Coronary artery (tissue), 2 donors: Measurements from ENCODE around the gene CHST11.
A peak's percentile ranks its signal among the peaks of the same experiment; 100 is the strongest.

Source experiments
- DNase-seq: peaks from one replicate; pipeline ENCODE4 v3.0.0-alpha.2; 2017; ENCODE audit warnings: low spot score
- H3K27ac ChIP-seq, 2 donors: fragments of 200-600 bp; sonication (generic); one replicate each; pipeline ENCODE4 v1.5.1; 2016 to 2019
- H3K4me3 ChIP-seq: fragments of 200-600 bp; sonication (generic); 2 replicates; pipeline ENCODE4 v1.5.1; 2016; ENCODE audit warnings: mild to moderate bottlenecking, moderate library complexity
- TF ChIP-seq, protein P1 (sequence below): fragments of 200-600 bp; sonication (generic); IDR thresholded peaks from one replicate; pipeline ENCODE4 v1.5.1; 2019; ENCODE audit warnings: antibody characterized with exemption

Gene CHST11

GRCh38 chr12:104456417-104456949 lies at the start of gene CHST11:
Gene CHST11, plus strand, starts transcription at chr12:104456948.
- Histone ChIP-seq H3K27ac (peak within 1 kb of the TSS; percentile 91 to 94), H3K4me3 (peak within 1 kb of the TSS; percentile 90)
- TF ChIP-seq, protein P1, sequence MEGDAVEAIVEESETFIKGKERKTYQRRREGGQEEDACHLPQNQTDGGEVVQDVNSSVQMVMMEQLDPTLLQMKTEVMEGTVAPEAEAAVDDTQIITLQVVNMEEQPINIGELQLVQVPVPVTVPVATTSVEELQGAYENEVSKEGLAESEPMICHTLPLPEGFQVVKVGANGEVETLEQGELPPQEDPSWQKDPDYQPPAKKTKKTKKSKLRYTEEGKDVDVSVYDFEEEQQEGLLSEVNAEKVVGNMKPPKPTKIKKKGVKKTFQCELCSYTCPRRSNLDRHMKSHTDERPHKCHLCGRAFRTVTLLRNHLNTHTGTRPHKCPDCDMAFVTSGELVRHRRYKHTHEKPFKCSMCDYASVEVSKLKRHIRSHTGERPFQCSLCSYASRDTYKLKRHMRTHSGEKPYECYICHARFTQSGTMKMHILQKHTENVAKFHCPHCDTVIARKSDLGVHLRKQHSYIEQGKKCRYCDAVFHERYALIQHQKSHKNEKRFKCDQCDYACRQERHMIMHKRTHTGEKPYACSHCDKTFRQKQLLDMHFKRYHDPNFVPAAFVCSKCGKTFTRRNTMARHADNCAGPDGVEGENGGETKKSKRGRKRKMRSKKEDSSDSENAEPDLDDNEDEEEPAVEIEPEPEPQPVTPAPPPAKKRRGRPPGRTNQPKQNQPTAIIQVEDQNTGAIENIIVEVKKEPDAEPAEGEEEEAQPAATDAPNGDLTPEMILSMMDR = peak; percentile 26
- peak; percentile 92 for DNase-seq

DNA sequence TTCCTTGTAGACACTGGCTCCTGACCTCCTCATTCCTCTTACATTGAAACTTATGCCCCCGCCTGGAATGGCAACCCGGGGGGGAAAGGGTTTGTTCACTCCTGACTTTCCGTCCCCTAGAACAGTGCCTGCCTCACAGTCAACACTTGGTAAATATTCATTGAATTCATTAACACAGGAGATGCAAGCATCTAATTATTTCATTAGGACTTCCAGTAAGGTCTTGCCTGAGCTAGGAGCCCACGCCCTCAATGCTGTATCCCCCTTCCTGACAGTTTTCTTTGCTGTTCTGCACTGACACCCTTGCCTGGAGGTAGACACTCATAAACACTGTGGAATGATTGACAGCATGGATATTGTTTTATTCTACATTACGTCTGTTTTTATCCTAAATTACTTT lies 49.3 kb upstream of the CHST11 start:
- H3K27ac ChIP-seq = no peak overlapping the region
- H3K4me3 ChIP-seq = no peak overlapping the region
- DNase-seq = no peak
- TF ChIP-seq, protein P1 = no peak

DNA sequence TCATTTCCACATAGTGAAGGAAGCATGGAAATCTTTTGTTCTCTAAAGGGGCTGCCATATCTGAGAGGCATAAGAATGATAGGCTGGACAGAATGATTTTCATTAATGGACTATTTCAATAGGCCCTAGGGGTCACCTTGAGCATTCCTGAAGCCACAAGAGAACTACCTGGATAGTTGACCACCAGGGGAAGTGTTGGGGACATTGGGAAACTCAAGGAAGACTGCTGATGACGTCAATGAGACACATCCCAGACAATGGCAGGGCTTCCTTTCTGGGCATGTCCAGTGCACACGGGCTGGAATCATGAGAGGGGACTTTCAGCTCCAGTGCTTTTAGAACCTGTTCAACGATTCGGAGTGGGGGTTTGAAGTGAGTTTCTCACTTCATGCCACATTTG lies 48.8 kb upstream of the CHST11 start:
- H3K4me3 ChIP-seq = no peak overlapping the region
- DNase-seq = no peak
- H3K27ac ChIP-seq = no peak overlapping the region
- TF ChIP-seq, protein P1 = no peak

DNA sequence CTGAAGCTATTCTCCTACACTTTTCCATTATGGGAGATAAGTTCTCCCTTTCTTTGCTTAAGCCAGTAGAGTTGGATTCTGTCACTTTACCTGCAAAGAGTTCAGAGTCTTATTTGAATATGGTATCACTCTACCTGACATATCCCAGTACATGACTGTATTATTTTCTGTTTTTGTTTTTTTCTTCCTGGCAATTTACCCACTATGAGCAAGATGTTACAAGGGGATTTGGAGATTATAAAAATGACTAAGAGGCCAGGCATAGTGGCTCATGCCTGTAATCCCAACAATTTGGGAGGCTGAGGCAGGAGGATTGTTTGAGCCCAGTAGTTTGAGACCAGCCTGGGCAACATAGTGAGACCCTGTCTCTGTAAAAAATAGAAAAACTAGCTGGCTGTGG lies 46.4 kb upstream of the CHST11 start:
- TF ChIP-seq, protein P1 = no peak
- Histone ChIP-seq H3K4me3 (no peak overlapping the region), H3K27ac (no peak overlapping the region)
- DNase-seq = no peak

- no peak overlapping the region for H3K27ac ChIP-seq
- TF ChIP-seq, protein P1 = no peak
- no peak for DNase-seq
- H3K4me3 ChIP-seq = no peak overlapping the region
These were observed 46.0 kb upstream of the CHST11 start for GRCh38 chr12:104410786-104411185.

GRCh38 chr12:104411826-104412641 lies 44.7 kb upstream of the CHST11 start:
- Histone ChIP-seq H3K27ac (no peak overlapping the region), H3K4me3 (no peak overlapping the region)
- TF ChIP-seq, protein P1 = no peak
- DNase-seq = no peak

DNA sequence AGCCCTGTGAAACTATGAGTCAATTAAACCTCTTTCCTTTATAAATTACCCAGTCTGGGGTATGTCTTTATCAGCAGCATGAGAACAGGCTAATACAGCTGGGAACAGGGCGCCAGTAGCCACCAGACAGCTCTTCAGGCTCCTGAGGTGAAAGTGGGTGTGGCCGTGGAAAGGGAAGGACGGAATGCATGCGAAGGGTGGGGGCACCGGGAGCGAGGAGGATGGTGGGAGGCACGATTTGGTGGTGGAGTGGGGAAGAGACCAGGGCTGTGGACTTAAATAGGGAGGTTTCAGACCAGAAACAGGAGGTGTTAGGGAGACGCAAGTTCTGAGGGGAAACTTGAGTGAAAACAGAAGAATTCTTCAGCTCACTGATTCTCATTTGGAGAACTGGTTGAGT lies 44.1 kb upstream of the CHST11 start:
- H3K4me3 ChIP-seq = no peak overlapping the region
- no peak overlapping the region for H3K27ac ChIP-seq
- TF ChIP-seq, protein P1 = no peak
- DNase-seq = no peak
